T-helper 1 cell treated with Interleukin-12 subunit alpha and Interleukin-12 subunit beta and Interleukin-4 antibody, amounts not matched to agents 30 ng/mL and 1 ng/mL, for 36 hours (primary cell): Measurements from ENCODE around the gene SNX9. TPM values are rescaled to one million over a fixed set of nuclear protein-coding genes. Genes with fewer than 3 reads are reported as not detected.
"Not testable (repeated sequence)": the region's sequence is repeated elsewhere in the genome, so short reads cannot be mapped to it uniquely, and the experiment has no call there.

Source experiments
- intact Hi-C: fragments of 100-400 bp; cut with micrococcal nuclease; formaldehyde crosslinking; loops from one replicate; pipeline ENCODE4 v1.15.1; 2024
- total RNA-seq: library from RNA; stranded (reverse); gene quantifications from 2 replicates; pipeline ENCODE4 v1.2.3, GENCODE V29; 2022

Gene SNX9
- total RNA-seq, 1 donor from 2014 or later = 14.2 TPM

- intact Hi-C loops = loop anchor here (10.0 kb wide), 2 partner anchors 345 to 765 kb away; partner anchors contain the start of gene DYNLT1
Measured at GRCh38 chr6:157879873-157880254, 56.8 kb downstream of the SNX9 start.

- intact Hi-C loops = loop anchor here (10.0 kb wide), 2 partner anchors 346 to 764 kb away; partner anchors contain the start of gene DYNLT1
Measured at GRCh38 chr6:157880534-157880933, 57.5 kb downstream of the SNX9 start.

- intact Hi-C loops = loop anchor here (10.0 kb wide), 2 partner anchors 347 to 763 kb away; partner anchors contain the start of gene DYNLT1
Measured at GRCh38 chr6:157881342-157881741, 58.3 kb downstream of the SNX9 start.

- intact Hi-C loops = loop anchor here (1.0 to 10.0 kb wide), 13 partner anchors 9 to 760 kb away; partner anchors contain the start of genes DYNLT1, GTF2H5, SERAC1 and TMEM242
Measured at GRCh38 chr6:157884756-157885155, 61.7 kb downstream of the SNX9 start.

GRCh38 chr6:157885211-157885788 is 62.3 kb downstream of the SNX9 start:
- intact Hi-C loops = loop anchor here (1.0 to 10.0 kb wide), 13 partner anchors 8 to 760 kb away; partner anchors contain the start of genes DYNLT1, GTF2H5, SERAC1 and TMEM242

- intact Hi-C loops = loop anchor here (1.0 to 10.0 kb wide), 13 partner anchors 7 to 759 kb away; partner anchors contain the start of genes DYNLT1, GTF2H5, SERAC1 and TMEM242
Measured at GRCh38 chr6:157885876-157886275, 62.8 kb downstream of the SNX9 start.

DNA sequence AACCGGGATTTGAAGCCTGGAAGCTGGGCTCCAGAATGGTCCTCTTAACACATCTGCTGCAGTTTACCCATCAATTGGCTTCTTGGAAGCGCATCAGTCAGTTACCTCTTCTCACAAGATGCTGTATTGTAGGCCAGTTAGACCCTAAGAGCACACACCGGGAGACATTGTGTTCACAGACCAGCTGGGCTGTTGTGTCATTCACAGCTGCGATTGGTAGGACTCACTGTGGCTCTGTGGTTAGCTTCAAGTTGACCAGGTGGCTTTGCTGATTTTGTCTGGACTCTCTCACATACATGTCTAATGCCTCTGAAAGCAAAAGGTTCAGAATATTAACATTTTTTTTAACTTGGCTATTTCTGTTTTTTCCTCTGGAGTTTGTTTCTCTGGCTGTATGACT is 64.8 kb downstream of the SNX9 start:
- intact Hi-C loops = loop anchor here (5.0 to 10.0 kb wide), 4 partner anchors 353 to 757 kb away; partner anchors contain the start of genes DYNLT1, TMEM242 and ZDHHC14

DNA sequence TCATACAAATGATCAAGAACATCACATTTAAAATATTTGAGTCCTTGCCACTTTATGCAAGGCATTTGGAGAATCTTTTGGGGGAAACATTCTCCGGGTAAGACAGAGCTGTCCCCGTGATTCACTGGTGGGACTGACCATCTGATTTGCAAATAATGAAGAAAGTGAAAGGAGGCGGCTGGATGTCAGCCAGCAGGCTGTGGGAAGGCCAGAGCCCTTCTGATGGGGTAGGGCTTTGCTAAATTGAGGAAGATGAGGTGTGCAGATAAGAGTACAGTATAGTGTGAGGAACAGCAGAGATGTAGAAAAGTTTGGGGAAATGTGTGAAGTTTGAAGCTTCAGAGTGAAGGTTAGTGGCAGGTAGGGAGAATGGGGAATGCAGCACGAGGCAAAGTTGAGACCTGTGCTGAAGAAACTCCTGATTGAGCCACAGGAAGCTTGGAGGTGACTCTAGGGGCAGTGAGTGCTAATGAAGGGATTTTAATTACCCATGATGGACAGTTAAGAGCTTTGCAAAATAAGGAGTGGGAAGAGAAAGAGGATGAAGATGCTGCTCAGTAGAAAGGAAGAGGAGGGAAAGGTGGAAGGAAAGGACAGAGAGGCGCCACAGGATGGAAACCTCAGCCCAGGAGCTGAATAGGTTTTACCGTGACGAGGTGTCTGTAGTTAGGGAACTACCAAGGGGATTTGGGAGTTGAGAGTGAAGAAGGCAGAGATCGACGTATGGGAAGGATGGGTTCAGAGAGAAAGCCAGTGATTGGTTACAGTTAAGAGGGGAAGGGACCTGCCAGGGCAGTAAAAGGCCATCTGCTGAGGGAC is 68.7 kb downstream of the SNX9 start:
- intact Hi-C loops = loop anchor here (1.0 kb wide), 1 partner anchor 127 kb away; no protein-coding TSS in a partner anchor

- intact Hi-C loops = loop anchor here (1.0 kb wide), 1 partner anchor 128 kb away; no protein-coding TSS in a partner anchor
Measured at GRCh38 chr6:157892363-157892877, 69.4 kb downstream of the SNX9 start.

- intact Hi-C loops = loop anchor here (1.0 kb wide), 1 partner anchor 8 kb away; no protein-coding TSS in a partner anchor
Measured at GRCh38 chr6:157893238-157893637, 70.2 kb downstream of the SNX9 start.

- intact Hi-C loops = no loop called here
Measured at GRCh38 chr6:157895585-157895984, 72.5 kb downstream of the SNX9 start.

DNA sequence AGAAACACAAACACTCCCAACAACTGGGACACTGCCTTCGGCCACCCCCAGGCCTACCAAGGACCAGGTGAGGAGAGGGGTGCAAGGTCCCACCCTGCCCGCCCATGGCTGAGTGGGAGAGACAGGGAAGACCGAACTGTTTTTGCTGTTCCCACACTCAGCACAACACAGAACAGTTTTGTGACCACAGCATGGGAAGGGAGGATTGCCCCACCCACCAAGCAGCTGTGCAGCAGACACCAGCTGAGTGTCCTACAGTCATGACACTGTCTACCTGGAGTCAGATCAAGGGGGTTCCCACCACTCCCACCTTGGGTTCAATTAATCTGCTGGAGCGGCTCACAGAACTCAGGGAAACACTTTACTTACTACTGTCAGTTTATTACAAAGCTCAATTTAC is 73.9 kb downstream of the SNX9 start:
- intact Hi-C loops = no loop called here

GRCh38 chr6:157898169-157898568 is 75.1 kb downstream of the SNX9 start:
- intact Hi-C loops = no loop called here

DNA sequence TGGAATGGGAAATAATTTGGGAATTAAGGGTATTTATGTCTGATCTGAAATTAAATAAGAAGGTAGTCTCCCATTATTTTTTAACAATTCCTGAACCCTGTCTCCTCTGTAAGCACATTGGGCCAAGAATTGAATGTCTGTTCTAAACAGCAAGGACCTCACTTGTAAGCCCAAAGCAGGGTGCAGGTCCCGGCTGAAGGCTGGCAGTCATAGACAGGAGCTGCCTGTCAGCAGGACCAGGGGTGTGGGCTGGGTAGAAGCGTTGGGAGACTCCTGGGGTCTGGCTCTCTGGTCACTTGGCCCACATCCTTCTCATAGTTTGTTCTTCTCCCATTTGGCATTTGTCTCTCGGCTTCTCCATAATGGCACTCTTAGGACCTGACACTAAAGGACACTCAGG is 75.6 kb downstream of the SNX9 start:
- intact Hi-C loops = no loop called here

- intact Hi-C loops = not testable (repeated sequence)
Measured at GRCh38 chr6:157900262-157900661, 77.2 kb downstream of the SNX9 start.

DNA sequence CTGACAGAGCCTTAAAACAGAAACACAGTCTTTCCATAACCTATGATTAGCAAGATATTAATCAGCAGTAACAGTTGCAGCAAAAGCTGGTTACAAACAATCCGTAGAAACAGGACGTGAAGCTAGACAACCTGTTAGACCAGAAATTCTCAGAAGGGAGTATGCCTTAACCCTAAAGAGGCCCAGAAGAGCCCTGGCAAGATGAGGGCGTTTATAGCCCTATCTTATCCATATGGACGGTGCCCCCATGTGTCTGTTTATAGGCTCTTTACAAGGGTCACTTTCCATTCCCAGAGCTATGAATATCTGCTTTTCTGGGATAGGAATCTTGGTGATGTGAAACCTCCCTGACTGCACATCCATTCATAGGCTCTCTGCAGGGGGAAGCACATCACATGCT is 77.7 kb downstream of the SNX9 start:
- intact Hi-C loops = not testable (repeated sequence)

DNA sequence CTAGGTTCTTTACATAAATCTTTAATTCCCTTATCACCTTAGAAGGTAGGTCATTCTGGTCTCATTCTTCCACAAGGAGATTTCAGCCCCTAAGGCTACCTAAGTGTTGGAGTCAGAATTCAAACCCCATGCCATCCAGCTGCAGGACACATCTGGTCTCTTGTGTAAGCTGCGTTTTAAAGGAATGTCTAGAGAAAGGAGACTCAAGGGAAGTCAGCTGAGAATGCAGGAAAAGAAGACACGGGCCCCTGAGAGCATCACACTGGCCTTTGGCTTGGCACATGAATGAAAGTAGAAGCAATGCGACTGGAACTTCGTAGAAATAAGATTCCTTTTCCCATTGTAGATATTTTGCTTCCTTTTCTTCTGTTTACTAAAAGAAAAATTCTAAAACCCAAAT is 82.0 kb downstream of the SNX9 start:
- intact Hi-C loops = no loop called here

GRCh38 chr6:157905590-157906342 is 82.7 kb downstream of the SNX9 start:
- intact Hi-C loops = no loop called here

GRCh38 chr6:157906537-157907061 is 83.6 kb downstream of the SNX9 start:
- intact Hi-C loops = no loop called here

GRCh38 chr6:157907651-157908050 is 84.6 kb downstream of the SNX9 start:
- intact Hi-C loops = no loop called here
